Measurements from ENCODE around the gene PRELID1.
A peak's percentile ranks its signal among the peaks of the same experiment; 100 is the strongest.

PRELID1 gene

DNA sequence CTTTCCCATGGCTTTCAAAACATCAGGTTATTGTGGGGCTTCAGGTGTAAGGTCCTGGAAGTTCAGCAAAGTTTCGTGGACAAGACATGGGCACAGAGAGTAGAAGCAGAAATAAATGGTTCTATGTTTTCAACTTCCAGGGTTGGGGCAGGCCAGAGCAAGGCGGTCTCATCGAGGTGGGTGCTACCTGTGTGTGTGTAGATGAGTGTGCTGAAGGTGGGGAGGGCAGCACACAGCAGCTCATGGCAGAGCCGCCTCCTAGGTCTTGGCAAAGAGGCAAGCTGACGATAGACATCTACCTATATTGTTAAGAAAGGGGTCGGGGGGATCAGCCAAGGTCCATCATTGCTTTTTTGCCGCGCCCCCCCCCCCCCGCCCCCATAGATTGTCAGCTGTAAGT is 3.9 kb upstream of the PRELID1 start:
- no peak overlapping the region for H3K27ac ChIP-seq
- H3K4me1 ChIP-seq (ENCODE audit: low read depth, poor library complexity, severe bottlenecking): peaks cover 31% of the 10 kb centered on the region
- H2AFZ ChIP-seq (ENCODE audit: low read depth): no peak overlapping the region
- no peak overlapping the region for H3K4me3 ChIP-seq (IDR thresholded peaks at IDR 0.05; ENCODE audit: insufficient read depth, low read depth, low read length)
- H3K79me2 ChIP-seq (ENCODE audit: insufficient read depth, low read depth): peaks cover 8% of the 10 kb centered on the region; the same call in 1 of the 2 replicates
- H3K9ac ChIP-seq: no peak overlapping the region
- no peak overlapping the region for H3K4me2 ChIP-seq
- H3K27me3 ChIP-seq (ENCODE audit: insufficient read depth, low read depth): no peaks in the 10 kb centered on the region
- TF ChIP-seq, protein P1, sequence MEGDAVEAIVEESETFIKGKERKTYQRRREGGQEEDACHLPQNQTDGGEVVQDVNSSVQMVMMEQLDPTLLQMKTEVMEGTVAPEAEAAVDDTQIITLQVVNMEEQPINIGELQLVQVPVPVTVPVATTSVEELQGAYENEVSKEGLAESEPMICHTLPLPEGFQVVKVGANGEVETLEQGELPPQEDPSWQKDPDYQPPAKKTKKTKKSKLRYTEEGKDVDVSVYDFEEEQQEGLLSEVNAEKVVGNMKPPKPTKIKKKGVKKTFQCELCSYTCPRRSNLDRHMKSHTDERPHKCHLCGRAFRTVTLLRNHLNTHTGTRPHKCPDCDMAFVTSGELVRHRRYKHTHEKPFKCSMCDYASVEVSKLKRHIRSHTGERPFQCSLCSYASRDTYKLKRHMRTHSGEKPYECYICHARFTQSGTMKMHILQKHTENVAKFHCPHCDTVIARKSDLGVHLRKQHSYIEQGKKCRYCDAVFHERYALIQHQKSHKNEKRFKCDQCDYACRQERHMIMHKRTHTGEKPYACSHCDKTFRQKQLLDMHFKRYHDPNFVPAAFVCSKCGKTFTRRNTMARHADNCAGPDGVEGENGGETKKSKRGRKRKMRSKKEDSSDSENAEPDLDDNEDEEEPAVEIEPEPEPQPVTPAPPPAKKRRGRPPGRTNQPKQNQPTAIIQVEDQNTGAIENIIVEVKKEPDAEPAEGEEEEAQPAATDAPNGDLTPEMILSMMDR (conservative IDR thresholded peaks at IDR 0.05; ENCODE audit: low read depth, low read length): no peak
- H4K20me1 ChIP-seq (ENCODE audit: insufficient read depth): no peaks in the 10 kb centered on the region
- no peaks in the 10 kb centered on the region for H3K36me3 ChIP-seq (ENCODE audit: insufficient read depth)

DNA sequence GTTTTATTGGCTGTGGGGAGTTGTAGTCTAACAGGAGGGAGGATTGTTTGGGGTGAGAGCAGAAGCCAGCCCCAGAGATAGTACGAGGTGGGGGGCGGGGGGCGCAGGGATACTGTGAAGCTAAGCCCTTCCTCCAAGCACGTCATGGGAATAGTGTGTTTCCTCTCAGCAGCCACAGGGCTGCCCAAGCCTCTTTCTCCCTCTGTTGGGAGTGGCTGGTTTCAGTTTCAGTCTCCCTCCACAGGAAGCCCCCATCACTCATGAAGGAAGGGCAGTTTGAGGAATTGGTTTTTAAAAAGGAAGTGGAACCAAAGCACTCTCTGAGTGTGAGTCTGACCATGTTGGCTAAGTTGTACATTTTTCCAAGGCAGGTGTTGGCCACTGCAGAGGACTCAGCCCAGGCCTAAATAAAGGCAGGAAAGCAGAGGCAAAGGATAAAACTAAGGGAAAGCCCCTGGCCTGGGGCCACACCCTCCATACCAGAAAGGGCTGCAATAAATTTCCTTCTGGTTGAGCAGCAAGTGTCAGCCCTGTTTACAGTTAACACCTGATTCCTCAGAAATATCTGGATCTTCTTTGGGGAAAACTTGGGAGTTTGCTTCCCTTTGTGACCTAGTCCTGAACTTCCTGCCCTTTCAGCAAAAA is 3.2 kb upstream of the PRELID1 start:
- Histone ChIP-seq H3K4me2 (peak overlapping the region; percentile 46), H3K4me3 (IDR thresholded peaks at IDR 0.05; ENCODE audit: insufficient read depth, low read depth, low read length) (no peak overlapping the region)

DNA sequence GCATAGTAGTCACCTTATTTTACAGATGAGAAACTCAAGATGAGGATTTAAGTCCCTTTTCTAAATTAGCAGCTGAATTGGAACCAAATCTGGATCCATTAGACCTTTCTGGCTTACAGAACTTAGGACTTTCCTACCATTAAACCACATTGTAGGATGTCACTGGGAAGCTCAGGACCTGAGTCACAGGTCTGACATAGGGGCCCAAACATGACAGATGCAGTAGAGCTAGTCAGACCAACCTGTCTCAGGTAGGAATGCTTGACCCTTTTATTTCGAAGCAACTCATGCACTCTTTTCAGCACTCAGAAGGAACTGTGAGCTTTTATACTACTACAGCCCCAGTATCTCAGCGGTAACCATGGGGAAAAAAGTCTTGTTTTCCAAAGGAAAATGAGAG is 2.6 kb upstream of the PRELID1 start:
- Histone ChIP-seq H3K9ac (no peak overlapping the region), H3K27ac (peak overlapping the region; percentile 12; the same call in 1 of the 2 replicates), H2AFZ (ENCODE audit: low read depth) (no peak overlapping the region), H3K27me3 (ENCODE audit: insufficient read depth, low read depth) (no peaks in the 10 kb centered on the region), H3K36me3 (ENCODE audit: insufficient read depth) (no peaks in the 10 kb centered on the region), H4K20me1 (ENCODE audit: insufficient read depth) (no peaks in the 10 kb centered on the region), H3K79me2 (ENCODE audit: insufficient read depth, low read depth) (peaks cover 21% of the 10 kb centered on the region), H3K4me2 (peak overlapping the region; percentile 46), H3K4me3 (IDR thresholded peaks at IDR 0.05; ENCODE audit: insufficient read depth, low read depth, low read length) (no peak overlapping the region), H3K4me1 (ENCODE audit: low read depth, poor library complexity, severe bottlenecking) (peaks cover 42% of the 10 kb centered on the region)
- TF ChIP-seq, protein P1 (conservative IDR thresholded peaks at IDR 0.05; ENCODE audit: low read depth, low read length): no peak

More for the DNA sequence above, 3.2 kb upstream of the PRELID1 start:
- no peaks in the 10 kb centered on the region for H3K36me3 ChIP-seq (ENCODE audit: insufficient read depth)
- H3K79me2 ChIP-seq (ENCODE audit: insufficient read depth, low read depth): peaks cover 15% of the 10 kb centered on the region
- H3K27ac ChIP-seq: peak overlapping the region; percentile 12; the same call in 1 of the 2 replicates
- no peaks in the 10 kb centered on the region for H4K20me1 ChIP-seq (ENCODE audit: insufficient read depth)
- H3K4me1 ChIP-seq (ENCODE audit: low read depth, poor library complexity, severe bottlenecking): peaks cover 36% of the 10 kb centered on the region
- no peak overlapping the region for H2AFZ ChIP-seq (ENCODE audit: low read depth)
- H3K9ac ChIP-seq: no peak overlapping the region
- TF ChIP-seq, protein P1 (conservative IDR thresholded peaks at IDR 0.05; ENCODE audit: low read depth, low read length): no peak
- H3K27me3 ChIP-seq (ENCODE audit: insufficient read depth, low read depth): no peaks in the 10 kb centered on the region

DNA sequence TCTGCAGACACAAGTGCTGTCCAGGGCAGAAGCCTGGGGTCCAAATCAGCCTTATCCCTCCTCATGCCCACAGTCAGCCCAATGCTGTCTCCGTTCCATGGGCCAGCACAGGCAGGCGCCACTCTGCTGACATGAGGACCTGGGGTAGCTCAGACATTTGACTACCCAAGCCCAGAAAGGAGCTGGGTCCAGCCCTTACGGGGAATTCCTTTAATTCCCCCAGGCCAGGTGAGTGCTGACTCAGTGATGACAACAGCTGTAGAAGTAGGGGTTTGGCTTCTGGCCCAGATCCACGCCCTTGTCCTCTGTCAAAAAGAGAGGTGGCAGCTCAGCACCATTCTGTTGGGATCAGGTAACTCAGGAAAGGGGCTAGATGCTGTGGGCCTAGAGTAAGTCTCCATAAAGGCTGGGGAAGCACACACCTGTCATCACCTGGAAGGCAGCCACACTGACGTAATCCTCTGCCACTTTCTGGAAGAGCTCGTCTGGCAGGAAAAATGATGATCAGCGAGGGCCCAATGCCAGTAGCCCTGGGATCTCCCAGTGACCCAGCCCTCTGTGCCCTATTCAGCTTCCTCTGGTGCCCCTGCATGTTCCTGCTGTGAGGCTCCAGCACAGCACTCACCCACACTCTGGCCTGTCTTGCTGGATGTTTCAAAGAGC is 2.0 kb upstream of the PRELID1 start:
- Histone ChIP-seq H4K20me1 (ENCODE audit: insufficient read depth) (no peaks in the 10 kb centered on the region), H3K9ac (no peak overlapping the region), H2AFZ (ENCODE audit: low read depth) (no peak overlapping the region), H3K79me2 (ENCODE audit: insufficient read depth, low read depth) (peaks cover 24% of the 10 kb centered on the region), H3K27me3 (ENCODE audit: insufficient read depth, low read depth) (no peaks in the 10 kb centered on the region), H3K4me2 (peak overlapping the region; percentile 46; the same call in 1 of the 2 replicates), H3K27ac (peak overlapping the region; percentile 12; the same call in 1 of the 2 replicates), H3K4me3 (IDR thresholded peaks at IDR 0.05; ENCODE audit: insufficient read depth, low read depth, low read length) (no peak overlapping the region), H3K36me3 (ENCODE audit: insufficient read depth) (no peaks in the 10 kb centered on the region), H3K4me1 (ENCODE audit: low read depth, poor library complexity, severe bottlenecking) (peaks cover 42% of the 10 kb centered on the region)
- TF ChIP-seq, protein P1 (conservative IDR thresholded peaks at IDR 0.05; ENCODE audit: low read depth, low read length): no peak

All from KMS-11 (cell line).